K562 (cell line): ENCODE results near the gene VARS1. TPM values are rescaled to one million over a fixed set of nuclear protein-coding genes. Genes with fewer than 3 reads are reported as not detected.

ENCODE experiments used
- CCNT2 ChIP-seq: IDR thresholded peaks from 2 replicates; pipeline ENCODE4 v1.6.1; 2011; ENCODE audit warnings: borderline replicate concordance, low read depth, mild to moderate bottlenecking, moderate library complexity, mixed read lengths, low read length; ENCODE audit not compliant: insufficient read length; ENCODE audit errors: extremely low read depth
- FOXM1 ChIP-seq, 2 experiments: fragments of 450-650 bp in 1 of 2; sonication (generic) in 1 of 2; formaldehyde crosslinking in 1 of 2; IDR thresholded peaks; 2 replicates each; pipeline versions ENCODE4 v1.6.1 to v1.9.0; 2017 to 2022; ENCODE audit warnings: low read depth in 2 of 2, mild to moderate bottlenecking in 2 of 2, missing genetic modification reagents in 1 of 2, moderate library complexity in 1 of 2
- ILK ChIP-seq: fragments of 450-650 bp; IDR thresholded peaks from 2 replicates; pipeline ENCODE4 v1.6.1; 2016; ENCODE audit warnings: missing genetic modification characterization, low read depth, mild to moderate bottlenecking, missing compliant biosample characterization, moderate library complexity, borderline replicate concordance
- KAT8 ChIP-seq: fragments of 450-650 bp; IDR thresholded peaks from 2 replicates; pipeline ENCODE4 v1.6.1; 2016; ENCODE audit warnings: low read depth, mild to moderate bottlenecking
- KLF6 ChIP-seq: fragments of 250-450 bp; sonication (Bioruptor Pico); IDR thresholded peaks from 2 replicates; pipeline ENCODE4 v1.4.0; 2020; ENCODE audit warnings: mild to moderate bottlenecking, moderate library complexity, borderline replicate concordance
- SIN3A ChIP-seq, 2 experiments: fragments of 150-350 bp in 1 of 2; IDR thresholded peaks; 2 replicates each; pipeline ENCODE4 v1.6.1; 2011 to 2016; ENCODE audit warnings: borderline replicate concordance in 2 of 2, low read depth in 2 of 2, low read length in 2 of 2, mild to moderate bottlenecking in 2 of 2, moderate library complexity in 2 of 2; ENCODE audit not compliant: control insufficient read depth in 1 of 2
- SMAD1 ChIP-seq: fragments of 150-350 bp; IDR thresholded peaks from 2 replicates; pipeline ENCODE4 v1.6.1; 2014; ENCODE audit warnings: low read length, low read depth; ENCODE audit not compliant: partially characterized antibody
- SRSF3 ChIP-seq: fragments of 200-400 bp; formaldehyde crosslinking; IDR thresholded peaks from 2 replicates; pipeline ENCODE4 v1.6.1; 2016; ENCODE audit warnings: mild to moderate bottlenecking, low read length, moderate library complexity; ENCODE audit not compliant: insufficient read depth
- TBL1XR1 ChIP-seq, 2 experiments: IDR thresholded peaks; 2 replicates each; pipeline ENCODE4 v1.6.1; 2012; ENCODE audit warnings: improper control_type of control experiment in 2 of 2, low read length in 2 of 2, mild to moderate bottlenecking in 1 of 2
- TEAD1 ChIP-seq, 2 experiments: fragments of 450-650 bp in 1 of 2; sonication (generic) in 1 of 2; formaldehyde crosslinking; IDR thresholded peaks; 2 replicates each; pipeline versions ENCODE4 v1.4.0 to v1.8.0; 2020 to 2022; ENCODE audit warnings: mild to moderate bottlenecking in 2 of 2, missing genetic modification reagents in 1 of 2
- ZBTB8A ChIP-seq: fragments of 450-650 bp; IDR thresholded peaks from 2 replicates; pipeline ENCODE4 v1.6.1; 2018; ENCODE audit warnings: mild to moderate bottlenecking, moderate library complexity; ENCODE audit not compliant: partially characterized antibody
- ZNF23 ChIP-seq: fragments of 250-450 bp; sonication (Bioruptor Pico); IDR thresholded peaks from 2 replicates; pipeline ENCODE4 v1.4.0; 2020; ENCODE audit warnings: mild to moderate bottlenecking
- ZNF274 ChIP-seq: IDR thresholded peaks from 2 replicates; pipeline ENCODE4 v1.6.1; 2011; ENCODE audit warnings: low read depth, mild to moderate bottlenecking, low read length, moderate library complexity, borderline replicate concordance
- ZNF311 ChIP-seq: fragments of 250-450 bp; sonication (Bioruptor Pico); IDR thresholded peaks from 2 replicates; pipeline ENCODE4 v1.4.0; 2020; ENCODE audit warnings: mild to moderate bottlenecking, moderate library complexity
- ZNF41 ChIP-seq: fragments of 250-450 bp; sonication (Bioruptor Pico); conservative IDR thresholded peaks from 2 replicates; pipeline ENCODE4 v1.4.0; 2020; ENCODE audit warnings: mild to moderate bottlenecking
- ZNF586 ChIP-seq: fragments of 450-650 bp; formaldehyde crosslinking; conservative IDR thresholded peaks from 2 replicates; pipeline ENCODE4 v1.4.0; 2020; ENCODE audit warnings: mild to moderate bottlenecking, moderate library complexity
- polyA plus RNA-seq, 8 experiments: library from polyadenylated mRNA; depleted of rRNA in 4 of 8; stranded (reverse) in 5 of 8; unstranded in 3 of 8; fragments of >200 nt; fragmentation: Nextera tagmentation in 2 of 8; fragmentation: Illumina TruSeq in 1 of 8; extraction: Ambion mirVana in 2 of 8; extraction: Trizol in 1 of 8; gene quantifications; 2 replicates each; pipeline versions ENCODE4 v1.2.1 to v1.2.3, GENCODE V29; 2011 to 2014; ENCODE audit warnings: inconsistent platforms in 1 of 8, missing spikeins in 1 of 8
- total RNA-seq, 7 experiments: library from RNA; depleted of rRNA in 6 of 7; stranded (reverse); fragments of >200 nt in 6 of 7; fragmentation: Illumina TruSeq in 2 of 7; extraction: Trizol in 2 of 7; gene quantifications; 2 replicates each; pipeline versions ENCODE4 v1.2.1 to v1.2.3, GENCODE V29; 2011 to 2021; ENCODE audit warnings: low replicate concordance in 1 of 7
- TF ChIP-seq, protein P1 (sequence below): sonication (generic); formaldehyde crosslinking; IDR thresholded peaks from 2 replicates; pipeline ENCODE4 v1.5.0; 2020; ENCODE audit warnings: missing genetic modification reagents
- TF ChIP-seq, protein P2 (sequence below): fragments of 250-450 bp; sonication (Bioruptor Pico); IDR thresholded peaks from 2 replicates; pipeline ENCODE4 v1.8.0; 2022; ENCODE audit warnings: moderate library complexity, mild to moderate bottlenecking, inconsistent platforms
- TF ChIP-seq, protein P3 (sequence below): fragments of 250-450 bp; sonication (Bioruptor Pico); IDR thresholded peaks from 2 replicates; pipeline ENCODE4 v1.5.0; 2020; ENCODE audit warnings: mild to moderate bottlenecking, borderline replicate concordance
- TF ChIP-seq, protein P4 (sequence below): sonication (generic); formaldehyde crosslinking; IDR thresholded peaks from 2 replicates; pipeline ENCODE4 v1.8.1; 2023; ENCODE audit warnings: mild to moderate bottlenecking, missing genetic modification reagents, moderate library complexity

The VARS1 gene
- total and polyA plus RNA-seq, 9 of the 15 experiments (the other 6 are each of a cell fraction or from before 2014, with no cell fraction given): 2.9 to 488 (median 130) TPM

DNA sequence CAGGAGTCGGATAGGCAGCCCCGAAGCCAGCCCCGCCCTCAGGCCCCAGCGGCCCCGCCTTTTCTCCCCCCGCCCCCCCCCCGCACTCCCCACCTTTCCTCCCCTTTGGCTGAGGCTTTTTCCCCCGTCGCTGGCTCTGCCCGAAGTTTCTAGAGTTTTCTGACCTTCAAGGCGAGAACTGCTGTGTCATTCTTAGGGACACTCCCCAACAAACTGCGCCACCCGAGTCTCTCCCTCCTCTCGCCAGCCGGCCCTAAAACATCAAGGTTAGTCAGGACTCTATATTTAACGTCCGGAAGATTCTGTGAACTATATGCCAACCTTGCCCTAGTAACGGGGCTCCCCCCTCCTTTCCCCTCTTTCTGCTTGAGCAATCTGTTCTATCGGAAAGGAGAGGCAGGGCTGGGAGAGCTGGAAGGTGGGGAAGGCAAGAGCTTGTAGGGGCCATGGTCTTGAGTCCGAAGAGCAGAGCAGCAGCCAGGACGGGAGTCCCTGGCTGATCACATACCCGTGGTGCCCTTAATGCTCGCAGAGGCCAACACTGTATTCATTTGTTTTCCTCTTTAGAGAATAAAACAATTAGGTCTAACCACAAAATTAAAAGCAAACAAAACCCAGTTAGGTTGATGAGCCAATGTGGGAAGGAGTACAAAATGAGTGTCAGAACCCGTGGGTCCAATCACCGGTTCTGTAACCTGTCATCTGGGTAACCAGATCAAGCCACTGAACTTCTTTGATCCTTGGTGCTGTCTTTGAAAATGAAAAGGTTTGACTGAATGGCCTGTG is 26.7 kb upstream of the VARS1 start (continued):
- peak in 1 of 2 experiments; percentile 62; a peak in 1 of 4 replicates for TF ChIP-seq TBL1XR1 (IDR thresholded peaks at IDR 0.05; ENCODE audit: low read length in 2 of 2)
- no peak for TF ChIP-seq ZNF311 (CRISPR knock-in tag)
- peak; percentile 66 to 79; a peak in 3 of 4 replicates for TF ChIP-seq TEAD1 (CRISPR knock-in tag; IDR thresholded peaks at IDR 0.05)
- TF ChIP-seq, protein P1, sequence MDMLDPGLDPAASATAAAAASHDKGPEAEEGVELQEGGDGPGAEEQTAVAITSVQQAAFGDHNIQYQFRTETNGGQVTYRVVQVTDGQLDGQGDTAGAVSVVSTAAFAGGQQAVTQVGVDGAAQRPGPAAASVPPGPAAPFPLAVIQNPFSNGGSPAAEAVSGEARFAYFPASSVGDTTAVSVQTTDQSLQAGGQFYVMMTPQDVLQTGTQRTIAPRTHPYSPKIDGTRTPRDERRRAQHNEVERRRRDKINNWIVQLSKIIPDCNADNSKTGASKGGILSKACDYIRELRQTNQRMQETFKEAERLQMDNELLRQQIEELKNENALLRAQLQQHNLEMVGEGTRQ: no peak
- TF ChIP-seq ZNF586: no peak
- peak; percentile 89 for TF ChIP-seq SMAD1
- no peak for TF ChIP-seq ZNF23 (CRISPR knock-in tag)
- peak in 1 of 2 experiments; percentile 39; a peak in 1 of 4 replicates for TF ChIP-seq SIN3A (IDR thresholded peaks at IDR 0.05; ENCODE audit: borderline replicate concordance in 2 of 2, control insufficient read depth in 1 of 2, low read depth in 2 of 2, low read length in 2 of 2)
- TF ChIP-seq KAT8: no peak
- TF ChIP-seq, protein P2, sequence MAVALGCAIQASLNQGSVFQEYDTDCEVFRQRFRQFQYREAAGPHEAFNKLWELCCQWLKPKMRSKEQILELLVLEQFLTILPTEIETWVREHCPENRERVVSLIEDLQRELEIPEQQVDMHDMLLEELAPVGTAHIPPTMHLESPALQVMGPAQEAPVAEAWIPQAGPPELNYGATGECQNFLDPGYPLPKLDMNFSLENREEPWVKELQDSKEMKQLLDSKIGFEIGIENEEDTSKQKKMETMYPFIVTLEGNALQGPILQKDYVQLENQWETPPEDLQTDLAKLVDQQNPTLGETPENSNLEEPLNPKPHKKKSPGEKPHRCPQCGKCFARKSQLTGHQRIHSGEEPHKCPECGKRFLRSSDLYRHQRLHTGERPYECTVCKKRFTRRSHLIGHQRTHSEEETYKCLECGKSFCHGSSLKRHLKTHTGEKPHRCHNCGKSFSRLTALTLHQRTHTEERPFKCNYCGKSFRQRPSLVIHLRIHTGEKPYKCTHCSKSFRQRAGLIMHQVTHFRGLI (CRISPR knock-in tag): no peak; the same call in 1 of the 2 replicates
- TF ChIP-seq, protein P3, sequence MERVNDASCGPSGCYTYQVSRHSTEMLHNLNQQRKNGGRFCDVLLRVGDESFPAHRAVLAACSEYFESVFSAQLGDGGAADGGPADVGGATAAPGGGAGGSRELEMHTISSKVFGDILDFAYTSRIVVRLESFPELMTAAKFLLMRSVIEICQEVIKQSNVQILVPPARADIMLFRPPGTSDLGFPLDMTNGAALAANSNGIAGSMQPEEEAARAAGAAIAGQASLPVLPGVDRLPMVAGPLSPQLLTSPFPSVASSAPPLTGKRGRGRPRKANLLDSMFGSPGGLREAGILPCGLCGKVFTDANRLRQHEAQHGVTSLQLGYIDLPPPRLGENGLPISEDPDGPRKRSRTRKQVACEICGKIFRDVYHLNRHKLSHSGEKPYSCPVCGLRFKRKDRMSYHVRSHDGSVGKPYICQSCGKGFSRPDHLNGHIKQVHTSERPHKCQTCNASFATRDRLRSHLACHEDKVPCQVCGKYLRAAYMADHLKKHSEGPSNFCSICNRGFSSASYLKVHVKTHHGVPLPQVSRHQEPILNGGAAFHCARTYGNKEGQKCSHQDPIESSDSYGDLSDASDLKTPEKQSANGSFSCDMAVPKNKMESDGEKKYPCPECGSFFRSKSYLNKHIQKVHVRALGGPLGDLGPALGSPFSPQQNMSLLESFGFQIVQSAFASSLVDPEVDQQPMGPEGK: peak; percentile 82
- no peak for TF ChIP-seq ILK (tag)
- no peak for TF ChIP-seq ZNF41 (CRISPR knock-in tag)
- TF ChIP-seq SRSF3: 0 out of 2 replicates have a peak, but pooled peaks have one; percentile 32
- TF ChIP-seq, protein P4, sequence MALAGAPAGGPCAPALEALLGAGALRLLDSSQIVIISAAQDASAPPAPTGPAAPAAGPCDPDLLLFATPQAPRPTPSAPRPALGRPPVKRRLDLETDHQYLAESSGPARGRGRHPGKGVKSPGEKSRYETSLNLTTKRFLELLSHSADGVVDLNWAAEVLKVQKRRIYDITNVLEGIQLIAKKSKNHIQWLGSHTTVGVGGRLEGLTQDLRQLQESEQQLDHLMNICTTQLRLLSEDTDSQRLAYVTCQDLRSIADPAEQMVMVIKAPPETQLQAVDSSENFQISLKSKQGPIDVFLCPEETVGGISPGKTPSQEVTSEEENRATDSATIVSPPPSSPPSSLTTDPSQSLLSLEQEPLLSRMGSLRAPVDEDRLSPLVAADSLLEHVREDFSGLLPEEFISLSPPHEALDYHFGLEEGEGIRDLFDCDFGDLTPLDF (CRISPR knock-in tag): peak; percentile 81; the same call in 1 of the 2 replicates
- peak; percentile 68; the same call in 1 of the 2 replicates for TF ChIP-seq KLF6 (CRISPR knock-in tag)
- no peak for TF ChIP-seq ZNF274
- TF ChIP-seq CCNT2: no peak
- TF ChIP-seq ZBTB8A: no peak
- no peak for TF ChIP-seq FOXM1 (IDR thresholded peaks at IDR 0.05; ENCODE audit: low read depth)
- no peak for TF ChIP-seq FOXM1 (CRISPR knock-in tag; IDR thresholded peaks at IDR 0.05; ENCODE audit: low read depth)
